Esophagus mucosa (tissue), 1 donor: ENCODE results near the gene ACP1. TPM values are rescaled to one million over a fixed set of nuclear protein-coding genes. Genes with fewer than 3 reads are reported as not detected.
"Not testable (repeated sequence)": the region's sequence is repeated elsewhere in the genome, so short reads cannot be mapped to it uniquely, and the experiment has no call there.

Experiments used
- ATAC-seq: fragments of 200-7000 bp; cut with Tn5 transposase; one replicate; pipeline ENCODE4 v1.9.1; 2020
- total RNA-seq: library from RNA; stranded (reverse); gene quantifications from one replicate; pipeline ENCODE4 v1.2.4, GENCODE V29; 2023
- donor health status: DM: yes; HTN: yes; CAD: no.

Gene ACP1
- total RNA-seq, 1 donor from 2014 or later, result 61.2 TPM

- no peak for ATAC-seq
These were observed 50.0 kb downstream of the ACP1 start for GRCh38 chr2:314561-315336.

GRCh38 chr2:315925-316324 lies 51.2 kb downstream of the ACP1 start:
- ATAC-seq, result not testable (repeated sequence)

GRCh38 chr2:316381-316780 lies 51.6 kb downstream of the ACP1 start:
- no peak for ATAC-seq

- no peak for ATAC-seq
These were observed 53.0 kb downstream of the ACP1 start for GRCh38 chr2:317501-318424.

GRCh38 chr2:319059-319600 lies 54.4 kb downstream of the ACP1 start:
- ATAC-seq, result peak; percentile 17

- ATAC-seq, result no peak
These were observed 55.8 kb downstream of the ACP1 start for GRCh38 chr2:320561-320960.

GRCh38 chr2:322326-322725 lies 57.6 kb downstream of the ACP1 start:
- no peak for ATAC-seq

- no peak for ATAC-seq
These were observed 58.3 kb downstream of the ACP1 start for GRCh38 chr2:323035-323434.

Other genes starting within 250 kb of the ACP1 start
- gene FAM110C, start 218.4 kb upstream of the ACP1 start, total RNA-seq, result 44.3 TPM
- 56.9 TPM for gene SH3YL1, start 915 bp upstream of the ACP1 start, total RNA-seq
- gene ALKAL2, start 23.1 kb downstream of the ACP1 start, total RNA-seq, result 0.44 TPM